Measurements from ENCODE around the gene ADAM12. TPM values are rescaled to one million over a fixed set of nuclear protein-coding genes. Genes with fewer than 3 reads are reported as not detected.

Gene ADAM12, protein sequence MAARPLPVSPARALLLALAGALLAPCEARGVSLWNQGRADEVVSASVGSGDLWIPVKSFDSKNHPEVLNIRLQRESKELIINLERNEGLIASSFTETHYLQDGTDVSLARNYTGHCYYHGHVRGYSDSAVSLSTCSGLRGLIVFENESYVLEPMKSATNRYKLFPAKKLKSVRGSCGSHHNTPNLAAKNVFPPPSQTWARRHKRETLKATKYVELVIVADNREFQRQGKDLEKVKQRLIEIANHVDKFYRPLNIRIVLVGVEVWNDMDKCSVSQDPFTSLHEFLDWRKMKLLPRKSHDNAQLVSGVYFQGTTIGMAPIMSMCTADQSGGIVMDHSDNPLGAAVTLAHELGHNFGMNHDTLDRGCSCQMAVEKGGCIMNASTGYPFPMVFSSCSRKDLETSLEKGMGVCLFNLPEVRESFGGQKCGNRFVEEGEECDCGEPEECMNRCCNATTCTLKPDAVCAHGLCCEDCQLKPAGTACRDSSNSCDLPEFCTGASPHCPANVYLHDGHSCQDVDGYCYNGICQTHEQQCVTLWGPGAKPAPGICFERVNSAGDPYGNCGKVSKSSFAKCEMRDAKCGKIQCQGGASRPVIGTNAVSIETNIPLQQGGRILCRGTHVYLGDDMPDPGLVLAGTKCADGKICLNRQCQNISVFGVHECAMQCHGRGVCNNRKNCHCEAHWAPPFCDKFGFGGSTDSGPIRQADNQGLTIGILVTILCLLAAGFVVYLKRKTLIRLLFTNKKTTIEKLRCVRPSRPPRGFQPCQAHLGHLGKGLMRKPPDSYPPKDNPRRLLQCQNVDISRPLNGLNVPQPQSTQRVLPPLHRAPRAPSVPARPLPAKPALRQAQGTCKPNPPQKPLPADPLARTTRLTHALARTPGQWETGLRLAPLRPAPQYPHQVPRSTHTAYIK
- polyA plus RNA-seq (ENCODE audit: insufficient read length in 3 of 3) = 10 to 100 TPM; 25.6 to 27.1 (median 26.1) TPM

DNA sequence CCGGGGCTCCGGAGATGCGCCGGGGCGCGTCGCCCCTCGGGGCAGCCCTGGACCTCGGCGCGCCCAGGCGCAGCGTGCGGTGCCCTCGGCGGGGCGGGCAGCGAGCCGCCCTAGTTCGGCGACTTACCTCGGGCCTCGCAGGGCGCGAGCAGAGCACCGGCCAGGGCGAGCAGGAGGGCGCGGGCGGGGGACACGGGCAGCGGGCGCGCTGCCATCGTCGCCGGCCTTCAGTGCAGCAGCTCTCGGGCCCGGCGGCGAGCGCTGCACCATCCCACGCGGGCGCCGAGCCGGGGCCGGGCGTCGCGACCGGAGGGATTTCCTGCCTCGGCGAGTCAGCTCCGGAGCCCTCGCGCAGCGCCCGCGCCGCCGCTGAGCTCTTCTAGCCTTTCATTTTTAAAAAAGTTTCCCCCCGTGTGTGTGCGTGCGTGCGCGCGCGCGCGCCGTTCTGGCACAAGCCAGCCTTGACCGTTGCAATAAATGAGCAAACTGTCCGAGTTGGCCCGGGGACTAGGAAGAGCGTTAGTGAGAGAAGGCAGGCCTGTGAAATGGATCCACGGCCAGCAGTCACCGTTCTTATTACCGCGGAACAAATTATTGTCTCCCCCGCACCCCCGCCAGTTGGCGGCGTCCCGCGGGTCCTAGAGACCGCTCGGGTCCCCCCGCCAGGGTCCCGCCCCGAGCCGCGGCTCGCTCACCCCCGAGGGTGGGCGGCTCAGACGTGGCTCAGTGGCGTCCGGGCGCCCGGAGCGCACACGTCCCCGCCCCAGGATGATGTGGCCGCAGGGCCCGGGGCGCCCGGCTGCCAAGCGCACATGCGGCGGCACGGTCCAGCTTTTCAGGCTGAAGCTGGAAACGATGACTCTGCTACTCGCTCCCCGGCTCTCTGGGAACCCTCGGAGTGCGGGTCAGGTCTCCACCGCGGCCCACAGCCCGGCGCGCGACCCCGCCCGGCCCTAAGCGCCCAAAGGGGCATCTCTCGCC, at the start of gene ADAM12:
ADAM12 (minus strand) TSS at position 547 of the 981 bp plus-strand sequence; CDS start at position 215, 332 bp downstream.
- no peak for DNase-seq (ENCODE audit: low read depth in 3 of 3, low spot score in 2 of 3)

DNA sequence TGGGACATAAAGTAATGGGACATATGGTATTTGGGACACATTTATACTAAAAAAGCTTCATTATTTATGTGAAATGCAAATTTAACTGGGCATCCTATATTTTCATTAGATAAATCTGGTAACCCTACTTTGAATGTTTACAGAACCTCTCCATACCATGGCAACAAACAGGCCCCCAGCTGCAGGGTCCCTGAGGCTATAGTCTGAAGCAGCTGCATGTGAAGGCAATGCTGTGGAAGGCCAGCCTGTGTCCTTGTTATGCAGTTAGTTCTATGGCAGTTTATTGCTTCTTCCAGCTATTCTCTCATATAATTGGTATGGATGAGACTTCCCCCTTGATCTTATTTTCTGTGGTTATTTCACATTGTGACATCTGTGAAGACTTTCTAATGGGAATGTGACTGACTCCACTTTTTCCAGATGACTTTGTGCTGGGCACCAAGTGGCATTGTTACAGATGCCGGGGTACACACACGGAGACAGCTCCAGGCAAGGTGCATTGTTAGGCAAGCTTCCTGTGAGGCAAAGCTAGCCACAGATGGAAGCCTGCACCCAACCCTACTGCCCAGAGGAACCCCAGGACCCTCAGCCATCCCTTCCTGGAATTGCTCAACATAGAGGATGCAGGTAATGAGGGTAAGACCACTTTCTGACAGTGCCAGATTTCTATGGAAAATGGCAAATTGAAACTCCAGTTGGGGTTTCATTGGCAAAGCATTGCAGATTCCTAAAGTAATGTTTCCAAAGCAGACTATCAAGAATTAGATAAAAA, 49.5 kb upstream of the ADAM12 start:
- no peak for DNase-seq (ENCODE audit: low read depth in 3 of 3, low spot score in 2 of 3)

DNA sequence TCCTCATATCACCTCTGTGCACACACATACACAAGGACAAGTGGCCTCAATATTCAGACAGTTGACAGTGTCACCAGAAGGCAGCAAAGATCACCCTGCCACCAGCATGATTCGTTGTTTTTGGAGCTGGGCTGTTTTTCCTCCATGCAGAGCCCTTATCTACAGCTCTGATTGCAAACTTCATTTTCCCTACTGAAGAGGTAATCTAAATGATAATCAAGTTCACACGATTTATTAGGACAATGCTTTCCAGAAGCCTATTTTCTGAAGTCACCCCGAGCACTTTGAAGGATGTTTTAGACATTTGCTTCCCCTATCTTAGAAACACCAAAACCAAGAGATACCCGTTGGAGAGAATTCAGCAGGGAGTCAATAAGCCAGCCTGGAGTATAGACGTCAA, 46.0 kb upstream of the ADAM12 start:
- no peak for DNase-seq (ENCODE audit: low read depth in 3 of 3, low spot score in 2 of 3)

DNA sequence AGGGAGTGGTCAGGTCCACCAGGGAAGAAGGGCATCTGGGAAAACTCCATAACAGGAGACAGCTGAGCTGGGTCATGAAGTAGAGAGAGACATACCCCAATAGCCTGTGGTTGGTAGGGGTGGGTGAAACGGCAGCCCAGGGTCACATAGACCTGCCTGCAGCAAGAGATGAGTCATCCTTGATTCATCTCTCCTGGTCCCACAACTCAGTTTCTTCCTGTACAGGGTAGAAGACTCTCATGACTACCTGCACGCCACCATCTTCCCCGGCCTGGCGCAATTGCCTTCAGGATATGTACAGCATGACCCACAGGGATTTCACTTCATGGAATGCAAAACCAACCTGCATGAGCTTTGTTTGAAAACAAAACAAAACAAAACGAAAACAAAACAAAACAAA, 45.1 kb upstream of the ADAM12 start:
- no peak for DNase-seq (ENCODE audit: low read depth in 3 of 3, low spot score in 2 of 3)

DNA sequence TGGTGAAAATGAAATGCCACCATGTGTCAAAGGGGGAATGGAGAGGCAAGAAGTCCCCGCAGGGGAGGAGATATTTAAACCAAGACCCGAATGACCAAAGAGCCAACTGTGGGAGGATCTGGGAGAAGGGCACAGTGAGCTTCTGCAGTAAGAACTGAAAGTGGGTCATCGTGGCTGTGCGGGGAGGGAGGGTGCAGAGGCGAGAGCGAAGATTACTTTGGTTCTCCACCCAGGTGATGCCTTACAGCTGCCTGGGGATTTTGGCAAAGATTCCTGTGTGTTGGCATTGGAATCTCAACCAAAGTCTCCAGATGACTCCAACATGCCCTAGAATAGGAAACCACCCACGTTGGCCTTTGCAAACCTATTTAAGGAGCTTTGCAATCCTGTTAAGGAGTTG, 44.2 kb upstream of the ADAM12 start:
- no peak for DNase-seq (ENCODE audit: low read depth in 3 of 3, low spot score in 2 of 3)

DNA sequence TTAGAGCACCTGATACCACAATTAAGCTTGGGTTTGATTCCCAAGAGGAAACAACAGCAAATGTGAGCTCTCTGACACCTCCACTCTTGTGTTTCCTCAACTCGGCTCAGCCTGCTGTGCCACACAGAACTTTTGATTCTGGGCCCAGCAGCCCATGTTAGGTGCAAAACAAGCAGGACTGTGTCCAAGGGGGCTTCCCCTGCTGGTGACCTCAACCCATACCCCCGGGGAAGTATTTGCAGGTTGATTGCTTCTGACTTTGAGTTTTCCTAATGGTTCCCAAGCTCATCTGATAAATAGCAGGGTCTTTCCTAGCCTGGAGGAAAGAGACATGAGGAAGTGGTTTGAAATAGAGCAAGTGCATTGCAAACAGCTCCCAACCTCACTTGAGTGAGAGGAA, 43.5 kb upstream of the ADAM12 start:
- DNase-seq (ENCODE audit: low read depth in 3 of 3, low spot score in 2 of 3) = no peak

DNA sequence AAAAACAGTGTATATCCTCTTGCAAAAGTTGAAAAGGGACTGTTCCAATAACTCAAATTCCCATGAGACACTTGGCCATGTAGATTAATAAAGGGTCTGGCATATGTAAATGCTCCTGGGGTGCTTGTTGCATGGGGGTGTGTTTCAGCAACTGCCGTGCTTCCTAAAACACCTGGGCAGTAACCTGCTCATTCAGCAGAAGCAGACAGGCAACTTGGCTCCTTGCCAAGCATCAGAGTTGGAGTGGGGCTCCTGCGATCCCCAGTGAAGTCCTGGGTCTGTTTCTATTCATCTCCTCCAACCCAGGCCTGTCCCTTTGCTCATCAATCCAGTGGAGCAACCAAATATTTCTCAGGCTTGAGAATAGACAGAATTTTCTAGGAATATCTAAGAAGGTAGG, 42.2 kb upstream of the ADAM12 start:
- no peak for DNase-seq (ENCODE audit: low read depth in 3 of 3, low spot score in 2 of 3)

DNA sequence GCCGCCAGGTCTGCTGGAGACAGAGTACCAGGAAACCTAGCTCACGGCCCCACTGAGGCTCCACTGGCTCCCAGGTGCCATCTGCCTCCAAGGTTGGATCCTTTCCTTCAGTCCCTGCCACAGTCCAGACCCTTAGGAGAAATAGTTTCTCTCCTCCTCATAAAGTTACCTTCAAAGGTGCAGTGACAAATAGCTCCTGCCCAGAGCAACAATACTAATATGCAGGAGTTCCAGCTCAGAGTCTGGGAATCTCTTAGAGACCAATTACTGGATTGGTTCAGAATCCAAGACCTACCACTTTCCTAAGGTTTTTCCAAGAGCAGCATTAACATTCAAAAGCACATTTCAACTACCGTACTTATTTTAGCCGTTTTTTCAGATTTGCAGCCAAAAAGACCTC, 41.0 kb upstream of the ADAM12 start:
- no peak for DNase-seq (ENCODE audit: low read depth in 3 of 3, low spot score in 2 of 3)

DNA sequence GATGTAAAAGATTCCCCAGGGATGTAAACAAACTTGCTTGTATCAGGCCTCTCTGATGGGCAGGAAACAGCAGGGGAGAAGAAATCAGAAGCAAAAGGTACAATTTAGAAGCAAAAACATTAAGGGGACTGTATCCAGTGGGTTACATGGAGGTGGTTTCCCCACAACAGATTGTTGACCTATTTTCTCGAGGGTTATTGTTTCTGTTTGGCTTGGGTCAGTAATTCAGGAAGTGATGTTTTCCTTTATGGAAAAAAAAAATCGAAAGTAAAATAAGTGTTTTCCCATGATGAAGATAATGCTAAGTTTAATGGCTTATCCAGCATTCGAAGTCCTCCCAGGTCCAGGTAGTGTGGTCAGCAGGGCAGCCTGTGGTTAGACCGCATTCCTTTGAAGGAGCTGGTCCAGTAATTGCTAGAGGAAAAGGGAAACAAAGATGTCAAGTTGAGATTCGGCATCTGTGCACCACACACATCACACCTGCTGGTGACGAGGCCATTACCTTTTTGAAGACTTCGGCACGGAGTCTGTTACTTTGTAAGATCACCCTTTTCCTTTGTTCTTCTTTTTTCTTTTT, 37.3 kb upstream of the ADAM12 start:
- no peak for DNase-seq (ENCODE audit: low read depth in 3 of 3, low spot score in 2 of 3)

DNA sequence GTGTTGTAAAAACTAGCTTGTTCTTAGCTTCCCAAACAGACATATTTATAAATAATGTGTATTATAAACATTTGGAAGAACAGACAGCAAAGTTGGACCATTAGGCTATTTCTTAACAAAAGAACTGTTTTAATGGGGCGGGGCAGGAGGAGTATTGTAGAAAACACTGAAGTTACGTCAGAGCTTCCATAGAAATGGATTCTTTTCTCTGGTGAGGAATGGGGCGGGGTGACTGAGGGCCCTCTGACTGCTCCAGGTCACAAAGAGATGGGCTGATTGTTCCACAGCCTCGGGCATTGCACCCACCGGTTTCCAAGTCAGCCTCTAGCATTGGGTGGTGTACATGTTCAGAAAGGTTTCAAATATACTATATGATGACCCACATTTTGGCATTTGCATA, 36.8 kb upstream of the ADAM12 start:
- no peak for DNase-seq (ENCODE audit: low read depth in 3 of 3, low spot score in 2 of 3)

DNA sequence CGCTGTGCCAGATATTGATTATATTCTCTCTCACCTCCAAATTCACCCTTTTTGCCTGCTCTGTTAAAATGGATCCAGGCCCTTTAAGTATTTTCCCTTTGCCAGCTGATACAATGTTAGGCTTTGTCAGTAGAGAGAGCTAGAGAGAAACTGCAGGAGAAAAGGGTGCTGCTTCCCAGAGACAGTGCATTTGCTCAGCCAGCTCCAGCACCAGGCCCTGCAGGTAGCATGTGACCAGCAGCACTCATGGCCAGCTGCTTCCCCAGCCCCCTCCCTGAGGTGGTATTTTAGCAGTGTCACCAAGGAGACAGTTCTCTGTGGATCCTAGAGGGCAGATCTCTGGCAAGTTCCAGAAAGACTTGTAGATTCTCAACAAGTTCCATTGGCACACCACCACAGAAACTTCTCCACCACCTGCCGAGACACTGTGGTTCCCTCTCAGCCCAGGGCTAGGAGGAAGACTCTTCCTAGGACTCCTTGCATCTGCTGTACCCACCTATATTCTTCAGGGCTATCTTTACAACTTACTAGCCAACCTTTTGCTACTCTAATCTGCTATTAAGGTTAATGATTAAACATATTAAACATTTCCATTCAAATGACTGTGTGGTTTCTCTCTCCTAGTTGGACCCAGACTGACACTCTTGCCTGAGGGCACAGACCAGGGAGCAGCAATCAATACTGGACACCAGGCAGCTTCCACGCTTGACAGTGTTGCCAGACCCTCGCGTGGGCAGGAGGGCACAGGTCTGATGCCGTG, 35.6 kb upstream of the ADAM12 start:
- no peak for DNase-seq (ENCODE audit: low read depth in 3 of 3, low spot score in 2 of 3)

DNA sequence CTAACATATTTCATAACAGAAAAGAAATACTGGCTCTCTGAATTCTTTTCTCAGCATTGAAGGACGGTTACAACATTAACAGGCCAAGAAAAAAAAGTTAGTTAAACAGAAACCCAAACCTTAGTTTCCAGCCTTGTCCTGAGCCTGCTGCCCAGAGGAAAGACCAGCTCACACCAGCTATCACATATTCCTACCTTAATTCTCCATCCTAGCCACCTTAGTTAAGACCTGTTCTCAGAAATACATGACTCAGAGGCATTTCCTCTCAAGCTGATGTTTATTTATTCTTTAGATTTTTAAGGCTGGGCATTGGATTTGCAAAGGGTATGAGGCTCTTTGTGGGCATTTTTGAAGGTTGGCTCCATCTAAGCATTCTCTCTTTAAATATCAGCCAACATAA, 34.3 kb upstream of the ADAM12 start:
- no peak for DNase-seq (ENCODE audit: low read depth in 3 of 3, low spot score in 2 of 3)

DNA sequence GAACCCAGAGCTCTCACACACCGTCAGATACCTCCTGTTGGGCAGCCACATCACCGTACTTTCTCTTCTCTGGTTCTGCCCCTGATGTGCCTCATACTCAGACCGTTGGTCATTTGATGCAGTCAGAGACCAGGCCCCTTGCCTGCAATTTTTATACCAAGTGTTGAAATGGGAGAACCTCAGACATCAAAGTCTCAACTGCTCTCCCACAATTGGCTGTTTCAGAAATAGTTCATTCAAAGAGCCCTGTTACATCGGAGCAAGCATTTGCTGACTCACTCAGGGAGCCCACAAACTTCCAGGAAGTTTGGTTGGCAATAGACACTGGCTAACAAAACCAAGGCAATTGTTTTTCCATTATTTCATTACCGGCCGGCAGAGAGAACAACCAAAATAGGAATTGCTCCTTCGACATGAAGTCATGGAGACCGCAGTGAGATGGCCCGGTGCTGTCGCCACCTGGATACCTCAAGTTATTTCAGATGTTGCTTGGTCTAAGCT, 33.5 kb upstream of the ADAM12 start:
- no peak for DNase-seq (ENCODE audit: low read depth in 3 of 3, low spot score in 2 of 3)

DNA sequence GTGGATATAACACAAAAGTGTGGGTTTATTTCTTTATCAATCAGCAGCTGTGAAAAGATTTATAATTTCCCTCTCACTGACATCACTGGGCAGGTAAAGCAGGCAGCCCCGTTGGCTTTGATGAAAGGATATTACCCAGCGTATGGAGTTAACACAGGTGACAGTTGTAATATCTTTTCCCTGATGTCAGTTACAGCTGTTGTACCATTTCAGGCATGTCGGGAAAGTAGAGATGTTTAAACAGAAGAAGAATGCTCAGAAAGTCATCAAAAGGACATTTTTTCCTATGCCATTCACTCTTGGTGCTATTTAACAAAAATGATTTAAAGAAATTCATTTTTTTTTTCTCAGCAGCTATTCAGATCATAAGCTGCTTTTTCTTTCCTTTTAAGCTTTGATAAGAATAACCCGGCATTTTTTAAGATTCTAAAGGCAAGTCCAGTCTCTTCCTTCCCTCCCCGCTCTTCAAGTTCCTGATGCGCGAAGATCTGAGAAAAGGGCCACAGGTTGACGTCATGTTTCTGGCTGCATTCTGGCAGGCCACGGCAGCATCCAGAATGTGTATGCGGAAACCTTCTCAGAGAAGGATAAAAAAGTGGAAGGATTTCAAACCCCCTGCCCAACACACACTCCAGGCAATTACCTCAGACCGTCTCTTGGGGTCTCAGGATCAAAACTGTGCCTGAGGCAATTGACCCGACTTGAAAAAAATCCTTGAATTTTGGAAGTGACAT, 32.5 kb upstream of the ADAM12 start:
- DNase-seq (ENCODE audit: low read depth in 3 of 3, low spot score in 2 of 3) = no peak

DNA sequence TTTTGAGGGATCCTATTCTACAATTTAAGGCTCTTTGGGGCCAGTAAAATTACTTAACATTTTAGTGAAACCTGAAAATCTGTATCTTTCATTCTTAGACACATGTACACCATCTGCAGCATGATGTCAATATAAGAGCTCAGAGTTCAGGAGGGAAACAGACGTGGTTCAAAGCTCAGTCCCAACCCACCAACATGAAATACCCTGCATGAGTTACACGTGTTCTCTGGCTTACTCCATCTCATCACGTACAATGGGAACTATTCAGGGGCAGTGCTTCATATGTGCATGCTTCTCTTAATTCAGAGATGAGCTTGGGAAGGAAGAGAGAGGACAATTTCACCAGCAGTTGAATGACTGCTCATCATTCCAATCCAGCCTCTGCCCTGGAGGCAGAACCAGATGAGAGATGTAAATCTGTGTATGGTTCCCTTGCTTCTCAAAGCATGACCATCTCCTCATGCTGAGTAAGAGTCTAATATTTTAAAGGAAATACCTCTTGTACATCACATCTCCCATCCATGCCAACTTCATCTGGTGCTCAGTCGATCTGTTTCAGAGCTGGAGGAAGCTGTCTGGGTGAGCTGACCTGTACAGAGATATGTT, 29.0 kb upstream of the ADAM12 start:
- no peak for DNase-seq (ENCODE audit: low read depth in 3 of 3, low spot score in 2 of 3)

DNA sequence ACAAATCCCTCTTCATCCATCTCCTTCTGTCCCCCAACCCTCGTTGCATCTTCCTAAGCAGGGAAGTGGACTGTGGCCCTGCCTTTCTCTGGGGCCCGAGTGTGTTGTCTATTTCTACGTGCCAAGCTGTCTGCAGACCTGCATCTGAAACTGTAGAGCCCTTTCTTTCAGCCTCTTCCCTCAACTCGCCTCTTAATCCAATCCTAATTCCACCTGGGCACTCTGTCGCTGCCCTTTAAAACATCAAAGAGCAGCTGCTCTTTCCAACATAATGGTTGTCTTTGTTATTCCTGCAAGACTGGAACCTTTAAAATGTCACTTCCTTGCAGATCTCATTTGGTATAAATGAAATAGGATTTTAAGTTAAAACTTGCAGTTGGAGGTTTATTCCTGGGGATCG, 21.5 kb upstream of the ADAM12 start:
- no peak for DNase-seq (ENCODE audit: low read depth in 3 of 3, low spot score in 2 of 3)

DNA sequence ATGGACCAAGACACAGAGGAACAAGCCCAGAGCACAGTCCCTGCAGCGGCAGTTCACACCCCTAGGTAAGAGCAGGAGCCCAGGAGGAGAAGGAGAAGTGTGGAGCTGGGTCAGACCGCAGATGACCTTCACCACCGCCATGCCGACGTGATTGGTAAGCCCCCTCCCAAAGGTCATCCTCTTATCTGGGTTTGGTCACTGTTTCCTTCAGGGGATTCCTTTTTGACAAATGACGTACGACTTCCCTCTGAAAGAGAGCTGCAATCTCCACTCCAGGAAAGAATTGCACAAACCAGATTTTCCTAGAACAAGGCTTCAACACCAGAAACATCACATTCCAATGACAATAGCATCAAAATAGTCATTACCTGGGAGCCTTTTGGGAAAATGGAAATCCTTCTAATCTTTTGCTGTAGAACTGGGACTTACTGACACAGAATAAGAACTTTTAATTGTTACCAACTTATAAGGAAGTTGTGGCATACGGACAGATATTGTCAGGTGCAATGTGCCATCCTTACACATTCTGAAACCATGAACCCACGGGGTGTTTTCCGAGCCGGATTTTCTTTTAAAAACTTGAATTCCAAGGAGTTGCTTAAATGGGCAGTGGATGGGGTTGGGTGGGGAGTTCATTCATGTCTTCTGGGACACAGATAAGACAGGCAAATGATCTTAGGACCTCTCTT, 20.8 kb upstream of the ADAM12 start:
- DNase-seq (ENCODE audit: low read depth in 3 of 3, low spot score in 2 of 3) = no peak
